ENCODE measurements around the gene TMEM147. TPM values are rescaled to one million over a fixed set of nuclear protein-coding genes. Genes with fewer than 3 reads are reported as not detected.

Gene TMEM147
- total and polyA plus RNA-seq, 2 of the 4 experiments (the other 2 are of a cell fraction): 67.6 to 108 TPM

GRCh38 chr19:35546532-35546931 is 1.1 kb downstream of the TMEM147 start:
- dilution Hi-C loops (cut with HindIII; ENCODE audit: low sequenced_read_pairs, unreplicated experiment): no loop called here
- H3K9ac ChIP-seq (ENCODE audit: low read depth, low read length): peak overlapping the region; percentile 79

More at GRCh38 chr19:35546532-35546931, 1.1 kb downstream of the TMEM147 start:
- Histone ChIP-seq H2BK5ac (ENCODE audit: low read depth, low read length, poor library complexity, severe bottlenecking) (no peak overlapping the region), H3K56ac (ENCODE audit: extremely low read depth, insufficient read depth, low read length) (no peak overlapping the region), H2BK20ac (ENCODE audit: low read depth, low read length) (no peak overlapping the region), H2BK15ac (ENCODE audit: low read depth, low read length) (no peak overlapping the region), H2BK120ac (ENCODE audit: low read depth, low read length) (no peak overlapping the region), H3K4me2 (ENCODE audit: low read depth, low read length) (peak overlapping the region; percentile 75), H3K18ac (ENCODE audit: low read depth, low read length) (no peak overlapping the region), H3K23ac (ENCODE audit: low read depth, low read length) (no peak overlapping the region), H3K9me3 (ENCODE audit: control insufficient read depth, insufficient read depth, low read length) (no peaks in the 10 kb centered on the region), H3K36me3 (ENCODE audit: control insufficient read depth, insufficient read depth, low read length) (peaks cover 6% of the 10 kb centered on the region; the same call in 1 of the 2 replicates), H3K14ac (replicated peaks; ENCODE audit: low read depth, low read length) (0 out of 2 replicates have a peak overlapping the region, but pooled peaks have one; percentile 52), H2AK9ac (replicated peaks; ENCODE audit: low read depth, low read length, poor library complexity) (peak overlapping the region; percentile 93), H3K9me1 (ENCODE audit: insufficient read depth, low read length) (peaks cover 9% of the 10 kb centered on the region; the same call in 1 of the 2 replicates), H3K79me1 (ENCODE audit: low read depth in 1 of 2, low read length in 2 of 2) (peaks cover 31 to 49% of the 10 kb centered on the region in 2 experiments), H2AFZ (replicated peaks; ENCODE audit: low read length, poor library complexity) (no peak overlapping the region), H3K27ac (ENCODE audit: insufficient read depth, low read length) (no peak overlapping the region), H4K5ac (ENCODE audit: low read depth, low read length) (no peak overlapping the region), H4K91ac (ENCODE audit: insufficient read depth, low read depth, low read length) (no peak overlapping the region), H3K4me1 (ENCODE audit: control insufficient read depth, insufficient read depth, low read length) (peaks cover 8% of the 10 kb centered on the region), H3K4ac (ENCODE audit: low read depth, low read length) (peak overlapping the region; percentile 56; the same call in 1 of the 2 replicates), H3K4me3 (ENCODE audit: insufficient read depth, low read depth, low read length) (peak overlapping the region; percentile 91; the same call in 1 of the 2 replicates), H4K8ac (ENCODE audit: low read depth in 2 of 2, low read length in 2 of 2) (peak overlapping the region in 1 of 2 experiments; percentile 97; a peak in 1 of 4 replicates), H4K20me1 (ENCODE audit: insufficient read depth, low read length) (0 out of 2 replicates have a peak, but pooled peaks cover 7% of the 10 kb centered on the region), H3K27me3 (ENCODE audit: control insufficient read depth, insufficient read depth, low read length) (no peaks in the 10 kb centered on the region), H2AK5ac (ENCODE audit: low read depth, low read length) (peak overlapping the region; percentile 68; the same call in 1 of the 2 replicates)
- TF ChIP-seq MXI1 (IDR thresholded peaks at IDR 0.05; ENCODE audit: borderline replicate concordance, low read depth, low read length) (no peak), MAFK (IDR thresholded peaks at IDR 0.05; ENCODE audit: low read depth, low read length) (no peak), RCOR1 (IDR thresholded peaks at IDR 0.05; ENCODE audit: insufficient replicate concordance, low read length) (no peak), CTCF (conservative IDR thresholded peaks at IDR 0.05; ENCODE audit: low read depth, low read length) (no peak), FOS (IDR thresholded peaks at IDR 0.05; ENCODE audit: low read depth, low read length) (no peak), POLR2A (IDR thresholded peaks at IDR 0.05; ENCODE audit: low read depth, low read length) (no peak)
- ChIA-PET CTCF (no interaction called here), POLR2A (ENCODE audit: unreplicated experiment) (no interaction called here)
- ATAC-seq (ENCODE audit: low read depth) (no peak), DNase-seq (no peak)
- intact Hi-C loops (cut with micrococcal nuclease) (loop anchor here (5.0 kb wide), 2 partner anchors 81 to 156 kb away; partner anchors contain the start of genes RBM42 and ZBTB32), in situ Hi-C loops (cut with MboI; ENCODE audit: low sequenced_read_pairs) (loop anchor here (5.0 kb wide), 1 partner anchor 171 kb away; the partner anchor contains the start of gene KMT2B)
- WGBS, 2 experiments (ENCODE audit: extremely low coverage in 2 of 2, insufficient read length in 1 of 2): 100% methylated on average over 2 of the region's 8 CpGs; no CpG with 5 or more reads in 1 of the 2 experiments
- no TSS peak for BruUV-seq (replicated peaks)
